PC-9 (cell line): ENCODE results near the gene ARHGAP10. TPM values are rescaled to one million over a fixed set of nuclear protein-coding genes. Genes with fewer than 3 reads are reported as not detected.

Source experiments
- BruUV-seq: library from RNA; stranded (reverse); fragments of 400-500 nt; replicated peaks from 2 replicates; lab custom pipeline; 2021; lab: Mats Ljungman, UMichigan
- CTCF ChIA-PET: fragments of 300-600 bp; sonication (Branson Sonifier 250); formaldehyde crosslinking; loops from one replicate; lab custom pipeline; 2022; ENCODE audit warnings: antibody characterized with exemption; lab: Charles Lee
- POLR2A ChIA-PET: fragments of 300-600 bp; sonication (Branson Sonifier 250); formaldehyde crosslinking; loops from one replicate; lab custom pipeline; 2022; ENCODE audit warnings: antibody characterized with exemption; ENCODE audit not compliant: unreplicated experiment; lab: Charles Lee
- DNase-seq, 2 experiments: peaks; one replicate each; pipeline versions ENCODE4 v3.0.0 to v3.0.0-alpha.2; 2015 to 2022; ENCODE audit warnings: mixed read lengths in 1 of 2
- H2AFZ ChIP-seq: fragments of 200-600 bp; sonication (generic); 2 replicates; pipeline ENCODE4 v1.8.1; 2017; ENCODE audit warnings: antibody characterized with exemption
- H3F3A ChIP-seq: fragments of 200-600 bp; sonication (generic); 2 replicates; pipeline ENCODE4 v1.8.1; 2017; ENCODE audit warnings: antibody characterized with exemption, mild to moderate bottlenecking, low read depth; ENCODE audit not compliant: insufficient read depth
- H3K27ac ChIP-seq: fragments of 200-600 bp; sonication (generic); 2 replicates; pipeline ENCODE4 v1.6.1; 2016; ENCODE audit warnings: mixed run types
- H3K27me3 ChIP-seq: fragments of 200-600 bp; sonication (generic); 2 replicates; pipeline ENCODE4 v1.6.1; 2016; ENCODE audit warnings: low read depth, mixed run types; ENCODE audit not compliant: insufficient read depth
- H3K36me3 ChIP-seq: fragments of 200-600 bp; sonication (generic); 2 replicates; pipeline ENCODE4 v1.6.1; 2016; ENCODE audit warnings: low read depth, mixed run types
- H3K4me1 ChIP-seq: fragments of 200-600 bp; sonication (generic); replicated peaks from 2 replicates; pipeline ENCODE4 v1.6.1; 2016; ENCODE audit warnings: mixed run types; ENCODE audit not compliant: insufficient read depth
- H3K4me2 ChIP-seq: fragments of 200-600 bp; sonication (generic); 2 replicates; pipeline ENCODE4 v1.6.1; 2017; ENCODE audit warnings: mixed run types
- H3K4me3 ChIP-seq: fragments of 200-600 bp; sonication (generic); 2 replicates; pipeline ENCODE4 v1.6.1; 2016; ENCODE audit warnings: mixed run types
- H3K79me2 ChIP-seq: fragments of 200-600 bp; sonication (generic); 2 replicates; pipeline ENCODE4 v1.6.1; 2017; ENCODE audit warnings: low read depth, mixed run types
- H3K9me2 ChIP-seq: fragments of 200-600 bp; sonication (generic); 2 replicates; pipeline ENCODE4 v1.8.1; 2017; ENCODE audit warnings: mild to moderate bottlenecking; ENCODE audit not compliant: insufficient read depth
- H3K9me3 ChIP-seq: fragments of 200-600 bp; sonication (generic); 2 replicates; pipeline ENCODE4 v1.8.1; 2016; ENCODE audit warnings: low read depth; ENCODE audit not compliant: insufficient read depth
- H4K20me1 ChIP-seq: fragments of 200-600 bp; sonication (generic); 2 replicates; pipeline ENCODE4 v1.8.1; 2017; ENCODE audit not compliant: insufficient read depth
- EZH2 ChIP-seq: fragments of 200-600 bp; sonication (generic); IDR thresholded peaks from 2 replicates; pipeline ENCODE4 v1.8.0; 2017; ENCODE audit warnings: antibody characterized with exemption, low read depth
- intact Hi-C: fragments of 100-400 bp; cut with micrococcal nuclease; formaldehyde crosslinking; loops from one replicate; pipeline ENCODE4 v1.10.0; 2022; ENCODE audit not compliant: unreplicated experiment
- total RNA-seq: library from RNA; stranded (reverse); gene quantifications from 2 replicates; pipeline ENCODE4 v1.2.3, GENCODE V29; 2021
- TF ChIP-seq, protein P1 (sequence below): fragments of 200-600 bp; sonication (generic); conservative IDR thresholded peaks from 2 replicates; pipeline ENCODE4 v1.6.1; 2017; ENCODE audit warnings: mixed run types, antibody characterized with exemption, mild to moderate bottlenecking, moderate library complexity

ARHGAP10 gene
- total RNA-seq, 1 experiment from 2014 or later = 27.5 TPM

DNA sequence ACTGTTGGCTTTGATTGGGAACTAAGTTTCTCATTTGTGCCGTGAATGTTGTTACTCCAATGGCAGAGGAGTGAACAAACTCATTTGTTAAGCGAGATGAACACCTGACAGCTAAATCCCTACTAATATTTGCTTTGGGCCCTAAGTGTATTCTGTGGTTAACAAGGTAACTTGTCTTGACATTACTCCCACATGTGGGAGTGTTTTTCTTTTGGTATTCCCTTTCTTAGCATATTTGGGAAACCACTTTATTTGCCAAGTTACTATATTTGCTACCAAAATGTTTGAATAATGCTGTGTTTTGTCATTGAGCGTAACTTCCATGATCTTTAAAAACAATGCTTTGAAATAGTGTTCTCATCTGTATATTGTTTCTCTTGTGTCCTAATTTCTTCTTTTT, 82.5 kb downstream of the ARHGAP10 start:
- intact Hi-C loops = no loop called here
- H3K27ac ChIP-seq = no peak overlapping the region
- no peak for DNase-seq
- no peaks in the 10 kb centered on the region for H3F3A ChIP-seq
- CTCF ChIA-PET = no interaction called here
- no peaks in the 10 kb centered on the region for H3K27me3 ChIP-seq
- H2AFZ ChIP-seq = no peak overlapping the region
- H4K20me1 ChIP-seq = no peaks in the 10 kb centered on the region
- no peaks in the 10 kb centered on the region for H3K36me3 ChIP-seq
- no peaks in the 10 kb centered on the region for H3K4me1 ChIP-seq
- no TSS peak for BruUV-seq
- POLR2A ChIA-PET = no interaction called here
- H3K4me3 ChIP-seq = no peak overlapping the region
- no peaks in the 10 kb centered on the region for H3K9me2 ChIP-seq
- peaks cover 12% of the 10 kb centered on the region; the same call in 1 of the 2 replicates for H3K79me2 ChIP-seq
- no peak overlapping the region for H3K4me2 ChIP-seq
- H3K9me3 ChIP-seq = no peaks in the 10 kb centered on the region
- TF ChIP-seq, protein P1, sequence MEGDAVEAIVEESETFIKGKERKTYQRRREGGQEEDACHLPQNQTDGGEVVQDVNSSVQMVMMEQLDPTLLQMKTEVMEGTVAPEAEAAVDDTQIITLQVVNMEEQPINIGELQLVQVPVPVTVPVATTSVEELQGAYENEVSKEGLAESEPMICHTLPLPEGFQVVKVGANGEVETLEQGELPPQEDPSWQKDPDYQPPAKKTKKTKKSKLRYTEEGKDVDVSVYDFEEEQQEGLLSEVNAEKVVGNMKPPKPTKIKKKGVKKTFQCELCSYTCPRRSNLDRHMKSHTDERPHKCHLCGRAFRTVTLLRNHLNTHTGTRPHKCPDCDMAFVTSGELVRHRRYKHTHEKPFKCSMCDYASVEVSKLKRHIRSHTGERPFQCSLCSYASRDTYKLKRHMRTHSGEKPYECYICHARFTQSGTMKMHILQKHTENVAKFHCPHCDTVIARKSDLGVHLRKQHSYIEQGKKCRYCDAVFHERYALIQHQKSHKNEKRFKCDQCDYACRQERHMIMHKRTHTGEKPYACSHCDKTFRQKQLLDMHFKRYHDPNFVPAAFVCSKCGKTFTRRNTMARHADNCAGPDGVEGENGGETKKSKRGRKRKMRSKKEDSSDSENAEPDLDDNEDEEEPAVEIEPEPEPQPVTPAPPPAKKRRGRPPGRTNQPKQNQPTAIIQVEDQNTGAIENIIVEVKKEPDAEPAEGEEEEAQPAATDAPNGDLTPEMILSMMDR = no peak
- no peak for TF ChIP-seq EZH2

DNA sequence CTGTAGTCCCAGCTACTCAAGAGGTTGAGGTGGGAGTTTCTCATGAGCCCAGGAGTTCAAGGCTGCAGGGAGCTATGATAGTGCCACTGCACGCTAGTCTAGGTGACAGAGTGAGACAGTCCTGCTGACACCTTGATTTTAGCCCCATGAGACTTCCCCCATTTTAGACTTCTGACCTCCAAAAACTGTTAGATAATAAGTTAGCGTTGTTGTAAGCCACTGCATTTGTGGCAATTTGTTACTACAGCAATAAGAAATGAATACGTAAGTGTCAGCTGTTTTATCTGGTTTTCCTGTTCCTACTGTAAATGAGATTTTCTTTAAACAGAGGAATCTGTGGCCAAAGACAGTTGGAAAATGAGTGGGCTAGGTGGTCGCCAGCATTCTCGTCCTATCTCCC, 83.9 kb downstream of the ARHGAP10 start:
- Histone ChIP-seq H3K4me3 (no peak overlapping the region), H3K36me3 (no peaks in the 10 kb centered on the region), H3K27ac (no peak overlapping the region), H3F3A (no peaks in the 10 kb centered on the region), H2AFZ (no peak overlapping the region), H4K20me1 (no peaks in the 10 kb centered on the region), H3K9me3 (no peaks in the 10 kb centered on the region), H3K79me2 (peaks cover 12% of the 10 kb centered on the region; the same call in 1 of the 2 replicates), H3K4me1 (no peaks in the 10 kb centered on the region), H3K9me2 (no peaks in the 10 kb centered on the region), H3K4me2 (no peak overlapping the region), H3K27me3 (no peaks in the 10 kb centered on the region)
- TF ChIP-seq EZH2 = no peak
- TF ChIP-seq, protein P1 = no peak
- no TSS peak for BruUV-seq
- CTCF ChIA-PET = no interaction called here
- intact Hi-C loops = no loop called here
- POLR2A ChIA-PET = no interaction called here
- DNase-seq = no peak

GRCh38 chr4:147816382-147817254, 84.7 kb downstream of the ARHGAP10 start:
- intact Hi-C loops = no loop called here
- POLR2A ChIA-PET = no interaction called here
- Histone ChIP-seq H3K4me1 (peaks cover 3% of the 10 kb centered on the region; the same call in 1 of the 2 replicates), H3K27ac (no peak overlapping the region), H3K9me2 (no peaks in the 10 kb centered on the region), H3K36me3 (no peaks in the 10 kb centered on the region), H3K4me2 (no peak overlapping the region), H3F3A (no peaks in the 10 kb centered on the region; the same call in 1 of the 2 replicates), H3K9me3 (no peaks in the 10 kb centered on the region), H3K27me3 (no peaks in the 10 kb centered on the region), H3K4me3 (no peak overlapping the region), H3K79me2 (peaks cover 12% of the 10 kb centered on the region; the same call in 1 of the 2 replicates), H4K20me1 (no peaks in the 10 kb centered on the region), H2AFZ (no peak overlapping the region)
- BruUV-seq = no TSS peak
- CTCF ChIA-PET = no interaction called here
- no peak for TF ChIP-seq EZH2
- TF ChIP-seq, protein P1 = no peak
- no peak for DNase-seq
